Psoas muscle (tissue), 8 donors: ENCODE results near the gene REM2. TPM values are rescaled to one million over a fixed set of nuclear protein-coding genes. Genes with fewer than 3 reads are reported as not detected.
A peak's percentile ranks its signal among the peaks of the same experiment; 100 is the strongest.
"Not testable (repeated sequence)": the region's sequence is repeated elsewhere in the genome, so short reads cannot be mapped to it uniquely, and the experiment has no call there.

ENCODE experiments used
- ATAC-seq, 4 donors: fragments of 200-7000 bp; cut with Tn5 transposase; one replicate each; pipeline ENCODE4 v1.9.1; 2020; ENCODE audit warnings: moderate library complexity in 3 of 4, mild to moderate bottlenecking in 2 of 4
- DNase-seq, 2 donors: peaks; one replicate each; pipeline ENCODE4 v3.0.0-alpha.2; 2020
- H3K27ac ChIP-seq: fragments of 200-600 bp; one replicate; pipeline ENCODE4 v1.8.0; 2022
- H3K27me3 ChIP-seq, 3 donors: fragments of 200-600 bp in 1 of 3; one replicate each; pipeline versions ENCODE4 v1.6.1 to v1.8.0; 2013 to 2022; ENCODE audit warnings: low read length in 2 of 3, mild to moderate bottlenecking in 2 of 3, moderate library complexity in 1 of 3; ENCODE audit not compliant: insufficient read depth in 3 of 3
- H3K36me3 ChIP-seq, 2 donors: fragments of 200-600 bp in 1 of 2; one replicate each; pipeline versions ENCODE4 v1.6.1 to v1.8.0; 2013 to 2022; ENCODE audit warnings: low read depth in 1 of 2, mild to moderate bottlenecking in 1 of 2, moderate library complexity in 1 of 2; ENCODE audit not compliant: insufficient read depth in 1 of 2
- H3K4me1 ChIP-seq: fragments of 200-600 bp; one replicate; pipeline ENCODE4 v1.8.0; 2022
- H3K4me3 ChIP-seq: fragments of 200-600 bp; one replicate; pipeline ENCODE4 v1.8.0; 2022; ENCODE audit warnings: mild to moderate bottlenecking
- H3K9me3 ChIP-seq: fragments of 200-600 bp; one replicate; pipeline ENCODE4 v1.8.0; 2022
- CTCF ChIP-seq: fragments of 200-600 bp; IDR thresholded peaks from one replicate; pipeline ENCODE4 v1.8.0; 2022; ENCODE audit warnings: antibody characterized with exemption
- WGBS, 3 donors: extraction: QIAGEN DNeasy Blood & Tissue Kit; methylation state at CpG; one replicate each; pipeline versions ENCODE4 v1.1.6 to v1.1.7; 2013; 5-methylcytosine and 5-hydroxymethylcytosine counted together
- intact Hi-C, 2 donors: fragments of 100-400 bp; cut with DNase I; formaldehyde crosslinking; loops; one replicate each; pipeline versions ENCODE4 v1.11.0 to v1.14.2; 2022
- polyA plus RNA-seq, 3 donors: library from polyadenylated mRNA; stranded (reverse); fragments of 200-250 nt; gene quantifications; one replicate each; pipeline ENCODE4 v1.2.3, GENCODE V29; 2013
- total RNA-seq, 4 donors: library from RNA; stranded (reverse); fragmentation: NEBNext Ultra II Directional in 2 of 4; extraction: Animal tissue kit (Norgen Biotek cat#: 25700) in 2 of 4; gene quantifications; one replicate each; pipeline versions ENCODE4 v1.2.1 to v1.2.4, GENCODE V29; 2021 to 2023
- donor health status: healthy with polysubstance abuse.
- donor health status: DM: no; HTN: no; CAD: no; lungs with moderate emphysema.
- donor health status: Bipolar disorder and iron deficiency.
- donor health status: healthy.
- donor health status: DM: yes; HTN: yes; CAD: no.
- donor health status: DM: no; HTN: no; CAD: no.
- donor health status: DM: no; HTN: no; CAD: no.
- donor health status: DM: yes; HTN: yes; CAD: no.

REM2 gene
- total and polyA plus RNA-seq, 7 donors, result 0.05 to 0.34 (median 0.18) TPM; not detected in 2

GRCh38 chr14:22852599-22852939, 30.5 kb upstream of the REM2 start:
- 78 to 84% (median 84%) methylated on average over 2 of the region's 2 CpGs for WGBS, 3 donors
- no peak for TF ChIP-seq CTCF
- intact Hi-C loops, result loop anchor here (2.0 to 10.0 kb wide), 4 partner anchors 32 to 466 kb away; no protein-coding TSS in a partner anchor
- no peak for ATAC-seq
- Histone ChIP-seq H3K4me3 (no peak overlapping the region), H3K27me3 (no peaks in the 10 kb centered on the region), H3K4me1 (peaks cover 50% of the 10 kb centered on the region), H3K27ac (no peak overlapping the region), H3K9me3 (no peaks in the 10 kb centered on the region), H3K36me3 (no peaks in the 10 kb centered on the region)
- DNase-seq, result no peak

GRCh38 chr14:22852940-22853767, 29.9 kb upstream of the REM2 start:
- intact Hi-C loops, result loop anchor here (1.0 to 10.0 kb wide), 6 partner anchors 31 to 466 kb away; no protein-coding TSS in a partner anchor
- Histone ChIP-seq H3K4me3 (peak overlapping the region; percentile 68), H3K27me3 (no peaks in the 10 kb centered on the region), H3K4me1 (peaks cover 47% of the 10 kb centered on the region), H3K36me3 (no peaks in the 10 kb centered on the region), H3K9me3 (no peaks in the 10 kb centered on the region), H3K27ac (no peak overlapping the region)
- 2 to 4% (median 3%) methylated on average over 19 to 20 of the region's 20 CpGs for WGBS, 3 donors
- ATAC-seq (peak; percentile 70 to 81 (median 73)), DNase-seq (peak; percentile 88 to 93)
- TF ChIP-seq CTCF, result peak; percentile 89

- H3K36me3 ChIP-seq, H3K4me3 ChIP-seq, ATAC-seq, H3K9me3 ChIP-seq, H3K27ac ChIP-seq, H3K27me3 ChIP-seq, DNase-seq: not testable (repeated sequence)
- WGBS, 3 donors, result 96 to 98% (median 97%) methylated on average over 11 of the region's 11 CpGs
- intact Hi-C loops, result loop anchor here (5.0 to 10.0 kb wide), 2 partner anchors 199 to 297 kb away; no protein-coding TSS in a partner anchor
- H3K4me1 ChIP-seq, result peaks cover 36% of the 10 kb centered on the region
Measured at GRCh38 chr14:22854296-22854695, 28.7 kb upstream of the REM2 start.

GRCh38 chr14:22854963-22855724, 27.9 kb upstream of the REM2 start:
- ATAC-seq (no peak), DNase-seq (no peak)
- no peak for TF ChIP-seq CTCF
- Histone ChIP-seq H3K4me1 (peaks cover 27% of the 10 kb centered on the region), H3K27ac (no peak overlapping the region), H3K4me3 (no peak overlapping the region), H3K27me3 (no peaks in the 10 kb centered on the region), H3K36me3 (no peaks in the 10 kb centered on the region), H3K9me3 (no peaks in the 10 kb centered on the region)
- WGBS, 3 donors, result 80 to 89% (median 84%) methylated on average over 8 of the region's 8 CpGs
- intact Hi-C loops, result loop anchor here (5.0 to 10.0 kb wide), 2 partner anchors 200 to 298 kb away; no protein-coding TSS in a partner anchor

GRCh38 chr14:22856428-22856827, 26.6 kb upstream of the REM2 start:
- H3K9me3 ChIP-seq, result no peaks in the 10 kb centered on the region
- H3K27me3 ChIP-seq, result no peaks in the 10 kb centered on the region
- H3K27ac ChIP-seq, result no peak overlapping the region
- no peaks in the 10 kb centered on the region for H3K36me3 ChIP-seq
- no peak for ATAC-seq
- 92 to 96% (median 95%) methylated on average over 5 of the region's 5 CpGs for WGBS, 3 donors
- peaks cover 15% of the 10 kb centered on the region for H3K4me1 ChIP-seq
- no peak for DNase-seq
- TF ChIP-seq CTCF, result no peak
- H3K4me3 ChIP-seq, result no peak overlapping the region
- intact Hi-C loops, result loop anchor here in 1 of 2 donors (10.0 kb wide), 1 partner anchor 202 kb away; no protein-coding TSS in a partner anchor

- 58 to 87% (median 83%) methylated on average over 3 of the region's 3 CpGs for WGBS, 3 donors
- DNase-seq, result peak in 1 of 2 donors; percentile 3
- H3K27me3 ChIP-seq, H3K36me3 ChIP-seq, intact Hi-C loops, H3K4me1 ChIP-seq, H3K4me3 ChIP-seq, H3K9me3 ChIP-seq, H3K27ac ChIP-seq, ATAC-seq: not testable (repeated sequence)
Measured at GRCh38 chr14:22860377-22860776, 22.6 kb upstream of the REM2 start.
